Fibroblast of skin of right quadriceps (primary cell): ENCODE data around the gene VAV2.

Source experiments
- DNase-seq: peaks from one replicate; pipeline ENCODE4 v3.0.0-alpha.2; 2013

VAV2 gene

DNA sequence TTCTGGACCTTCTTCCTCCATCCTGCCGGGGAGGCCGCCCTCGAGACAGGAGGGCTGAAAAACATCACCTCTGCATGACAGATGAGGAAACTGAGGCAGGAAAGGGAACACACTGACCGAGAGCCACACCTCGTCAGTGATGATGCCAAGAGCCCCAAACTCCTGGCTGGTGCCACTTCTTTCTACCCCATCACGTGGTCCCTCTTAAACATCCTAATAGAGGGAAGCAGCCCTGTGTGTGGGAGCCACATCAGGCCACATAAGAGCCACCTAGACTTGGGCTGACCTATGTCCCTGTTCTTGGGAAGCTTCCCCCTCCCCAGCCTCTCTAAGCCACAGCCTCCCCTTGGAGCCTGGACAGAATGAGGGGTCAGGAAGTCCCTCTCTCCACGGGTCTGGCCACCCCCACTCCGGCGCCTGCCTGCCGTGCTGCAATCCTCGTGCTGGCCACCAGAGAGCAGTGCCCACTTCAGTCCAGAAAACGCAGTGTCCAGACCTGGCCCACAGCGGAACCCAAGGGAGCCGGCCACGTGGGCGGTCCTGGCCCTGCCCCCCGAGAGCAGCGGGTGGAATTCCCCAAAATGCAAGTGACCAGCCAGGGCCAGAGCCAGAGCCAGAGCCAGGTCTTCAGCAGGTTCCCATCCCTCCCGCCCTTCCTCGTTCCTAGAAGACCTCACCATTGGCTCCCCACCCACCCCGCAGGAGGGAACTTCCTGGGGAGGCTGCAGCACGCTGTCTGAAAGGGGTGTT lies 199.2 kb downstream of the VAV2 start:
- peak; percentile 55 for DNase-seq

GRCh38 chr9:133791735-133792649 lies 200.1 kb downstream of the VAV2 start:
- no peak for DNase-seq

- DNase-seq: no peak
These were observed 201.1 kb downstream of the VAV2 start for GRCh38 chr9:133791069-133791468.

- DNase-seq: no peak
These were observed 202.3 kb downstream of the VAV2 start for GRCh38 chr9:133789778-133790177.

GRCh38 chr9:133788819-133789717 lies 203.1 kb downstream of the VAV2 start:
- DNase-seq: no peak

DNA sequence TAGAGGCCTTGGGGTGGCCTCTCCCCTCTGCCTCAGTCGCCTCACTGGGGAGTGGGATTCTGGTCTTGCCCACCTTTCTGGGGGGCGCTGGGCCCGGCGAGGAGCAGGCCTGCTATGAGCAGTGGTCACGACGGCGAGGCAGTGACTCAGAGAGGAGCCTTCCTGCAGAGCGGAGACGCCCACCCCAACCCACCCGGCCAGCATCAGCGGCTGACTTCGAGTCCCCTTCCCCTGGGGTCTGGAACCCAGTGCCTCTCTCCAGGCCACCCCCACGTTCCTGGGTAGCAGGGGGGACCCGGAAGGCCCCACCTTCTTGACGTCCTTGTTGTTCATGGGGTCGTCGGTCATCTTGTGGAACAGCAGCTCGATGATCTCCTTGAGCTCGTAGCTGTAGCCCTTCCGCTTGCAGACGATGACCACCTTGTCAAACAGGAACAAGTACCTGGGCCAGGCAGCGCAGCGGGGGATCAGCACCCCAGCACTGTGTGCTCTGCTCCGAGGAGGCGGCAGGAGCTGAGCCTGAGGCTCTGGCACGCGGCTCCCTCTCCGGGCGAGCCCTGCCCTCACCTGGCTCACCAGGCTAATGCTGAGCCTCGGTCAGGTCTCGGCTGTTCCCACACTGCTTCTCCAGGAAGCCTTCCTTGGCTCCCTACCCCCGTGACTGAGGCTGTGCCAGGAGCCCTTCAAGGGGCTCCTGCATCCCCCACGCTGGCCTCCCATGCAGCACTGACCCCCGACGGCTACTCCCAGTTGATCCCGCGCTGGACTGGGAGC lies 203.9 kb downstream of the VAV2 start:
- no peak for DNase-seq

- no peak for DNase-seq
These were observed 204.4 kb downstream of the VAV2 start for GRCh38 chr9:133787754-133788025.

DNA sequence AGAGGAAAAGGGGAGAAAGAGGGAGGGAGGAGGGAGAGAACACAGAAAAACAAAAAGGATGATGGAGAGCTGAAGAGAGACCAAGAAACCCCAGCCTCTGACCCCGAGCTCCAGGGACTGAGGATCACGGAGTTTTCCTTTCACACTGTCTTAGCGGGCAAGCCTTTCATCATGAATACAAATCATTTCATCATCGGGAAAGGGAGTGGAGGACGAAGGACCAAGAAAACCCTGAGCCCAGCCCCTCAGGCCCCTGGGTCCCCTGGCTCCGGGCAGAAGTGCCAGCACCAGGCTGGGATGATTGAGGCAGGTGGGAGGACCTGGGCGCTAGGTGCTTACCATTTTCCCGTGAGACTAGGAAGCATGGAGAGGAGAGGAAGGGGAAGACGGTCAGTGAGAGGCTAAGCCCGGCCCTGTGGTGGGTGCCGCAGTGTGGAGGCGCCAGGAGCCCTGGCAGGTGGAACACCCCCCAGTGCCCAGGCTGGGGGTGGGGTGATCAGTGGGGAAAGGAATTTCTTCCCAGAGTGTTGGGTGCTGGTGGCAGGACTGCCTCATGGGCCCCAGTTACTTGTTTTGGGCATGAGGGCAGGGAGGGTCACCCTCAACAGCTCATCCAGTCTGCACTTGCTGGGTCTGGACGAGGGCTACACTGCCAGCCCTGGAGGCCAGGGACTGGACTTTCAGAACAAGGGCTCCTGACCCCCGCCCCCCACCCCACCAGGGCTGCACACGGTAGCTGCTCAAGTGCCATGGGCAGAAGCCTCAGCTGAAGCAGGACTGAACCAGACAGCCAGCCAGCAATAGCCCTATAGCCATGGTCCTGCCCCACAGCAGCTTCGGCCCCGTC lies 205.0 kb downstream of the VAV2 start:
- no peak for DNase-seq

DNA sequence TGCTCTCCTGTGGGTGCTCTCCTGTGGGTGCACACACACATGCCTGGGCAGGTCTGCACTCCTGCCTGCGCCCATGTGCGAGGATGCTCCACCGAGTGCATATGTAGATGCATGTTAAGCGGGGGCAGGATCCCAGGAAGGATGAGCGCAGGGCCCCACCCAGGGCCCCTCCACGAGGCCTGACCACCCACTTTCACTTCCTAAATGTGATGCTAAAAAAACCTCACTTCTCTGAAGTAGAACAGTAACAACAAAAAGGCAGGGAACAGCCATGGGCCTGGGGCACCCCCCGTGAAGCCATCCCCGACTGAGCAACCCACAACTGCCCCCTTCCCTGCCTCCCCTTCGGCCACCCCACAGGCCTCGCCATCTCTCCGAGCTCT lies 205.8 kb downstream of the VAV2 start:
- DNase-seq: no peak

GRCh38 chr9:133785753-133786370 lies 206.3 kb downstream of the VAV2 start:
- DNase-seq: no peak

DNA sequence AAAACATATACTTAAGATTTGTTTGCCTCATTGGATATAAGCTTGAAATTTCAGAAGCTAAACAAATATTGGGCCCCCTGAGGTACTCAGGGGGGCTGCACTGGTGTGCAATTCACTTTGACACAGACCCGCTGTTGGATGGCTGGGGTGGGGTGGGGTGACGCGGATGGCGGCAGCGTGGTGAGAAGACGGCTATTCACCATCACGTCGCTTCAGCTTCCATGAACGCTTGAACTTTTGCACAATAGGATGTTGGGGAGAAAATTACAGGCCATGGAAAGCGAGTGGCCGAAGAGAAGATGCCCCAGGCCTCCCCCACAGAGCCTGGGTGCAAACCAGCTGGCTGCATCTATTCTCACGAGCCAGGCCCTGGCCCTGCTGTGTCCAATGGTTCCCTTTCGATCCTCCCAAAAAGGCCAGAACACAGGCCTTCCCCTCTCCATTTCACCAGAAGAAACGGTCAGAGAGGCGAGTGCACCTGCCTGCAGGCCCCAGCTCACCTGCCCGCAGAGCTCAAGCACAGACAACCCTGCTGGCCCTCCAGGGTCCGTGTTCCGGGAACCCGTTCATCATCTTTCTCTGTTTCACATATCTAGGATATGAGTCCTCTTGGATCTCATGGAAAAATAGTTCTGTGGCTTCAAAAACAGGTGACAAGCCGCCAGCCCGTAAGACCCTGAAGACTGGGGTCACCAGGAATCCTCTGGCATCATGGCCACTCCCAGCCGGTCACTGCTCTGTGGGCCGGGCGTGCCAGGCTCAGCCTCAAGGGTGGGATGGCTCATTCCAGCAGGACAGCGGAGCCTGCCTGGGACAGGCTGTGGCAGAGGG lies 207.2 kb downstream of the VAV2 start:
- DNase-seq: no peak

DNA sequence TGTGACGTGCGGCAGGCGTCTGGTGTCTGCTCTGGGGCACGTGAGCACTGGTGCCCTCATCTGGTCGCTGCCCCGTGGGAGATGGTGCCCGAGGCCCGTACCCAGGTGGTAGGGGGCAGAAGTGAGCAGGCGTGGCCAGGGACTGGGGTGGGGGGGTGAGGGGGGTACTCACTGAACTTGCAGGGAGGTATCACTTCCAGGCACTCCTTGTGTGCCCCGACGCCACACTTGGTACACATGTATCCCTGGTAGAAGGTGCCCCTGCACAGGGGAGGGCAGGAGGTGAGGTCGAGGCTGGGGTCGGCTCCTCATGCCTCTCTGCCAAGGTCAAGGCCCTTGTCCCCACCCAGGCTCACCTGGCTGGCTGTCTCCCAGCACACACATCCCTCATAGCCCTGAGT lies 208.8 kb downstream of the VAV2 start:
- DNase-seq: no peak

- peak; percentile 51 for DNase-seq
These were observed 209.7 kb downstream of the VAV2 start for GRCh38 chr9:133782157-133783130.

DNA sequence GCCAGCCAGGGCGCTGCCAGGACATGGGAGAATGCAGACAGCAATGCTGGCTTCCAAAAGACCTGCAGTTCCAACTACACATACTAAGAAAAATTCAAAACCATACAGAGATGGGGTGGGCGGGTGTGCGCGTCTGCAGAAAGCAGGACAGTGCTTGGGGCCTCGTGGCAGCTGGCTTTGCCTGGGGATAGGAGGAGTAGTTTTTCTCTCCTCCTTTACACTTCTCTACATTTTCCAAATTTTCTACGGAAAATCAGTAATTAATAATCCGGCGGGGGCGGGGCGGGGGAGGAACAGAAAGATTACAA lies 210.3 kb downstream of the VAV2 start:
- DNase-seq: no peak

DNA sequence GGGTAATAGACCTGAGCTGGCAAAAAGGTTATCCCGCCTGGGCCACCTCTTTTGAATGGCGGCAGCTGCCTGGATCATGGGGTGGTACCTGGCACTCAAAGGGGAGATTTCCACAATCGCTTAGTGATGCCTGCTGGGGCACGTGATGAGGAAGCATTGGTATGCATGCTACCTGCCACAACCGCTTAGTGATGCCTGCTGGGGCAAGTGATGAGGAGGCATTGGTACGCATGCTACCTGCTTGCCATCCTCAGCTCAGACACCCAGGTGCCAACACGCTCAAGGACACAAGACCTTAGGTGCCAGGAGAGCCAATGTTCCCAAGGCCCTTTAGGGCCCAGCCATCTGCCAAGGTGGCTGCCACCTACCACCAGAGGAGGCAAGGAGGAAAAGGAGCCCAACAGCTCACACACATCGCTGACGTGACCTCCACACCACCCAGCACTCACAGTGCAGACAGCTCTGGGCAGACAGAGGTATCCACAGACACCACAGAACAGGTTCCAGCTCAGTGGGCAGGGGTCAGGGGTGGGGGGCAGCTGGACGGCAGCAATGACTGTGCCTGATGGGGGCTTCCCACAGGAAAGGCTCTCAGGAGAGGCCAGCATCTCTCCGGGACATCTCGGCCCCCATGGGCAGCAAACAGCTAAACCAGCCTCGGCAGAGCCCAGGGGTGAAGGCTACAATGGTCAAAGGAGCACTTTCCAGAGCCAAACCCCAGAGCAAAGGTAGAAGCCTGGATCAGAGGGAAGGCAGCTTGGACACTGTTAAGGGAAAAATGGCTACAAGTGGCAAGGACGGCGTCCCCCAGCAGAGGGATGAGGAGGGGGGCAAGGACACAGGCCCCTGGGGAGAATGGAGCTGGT lies 210.9 kb downstream of the VAV2 start:
- DNase-seq: no peak

DNA sequence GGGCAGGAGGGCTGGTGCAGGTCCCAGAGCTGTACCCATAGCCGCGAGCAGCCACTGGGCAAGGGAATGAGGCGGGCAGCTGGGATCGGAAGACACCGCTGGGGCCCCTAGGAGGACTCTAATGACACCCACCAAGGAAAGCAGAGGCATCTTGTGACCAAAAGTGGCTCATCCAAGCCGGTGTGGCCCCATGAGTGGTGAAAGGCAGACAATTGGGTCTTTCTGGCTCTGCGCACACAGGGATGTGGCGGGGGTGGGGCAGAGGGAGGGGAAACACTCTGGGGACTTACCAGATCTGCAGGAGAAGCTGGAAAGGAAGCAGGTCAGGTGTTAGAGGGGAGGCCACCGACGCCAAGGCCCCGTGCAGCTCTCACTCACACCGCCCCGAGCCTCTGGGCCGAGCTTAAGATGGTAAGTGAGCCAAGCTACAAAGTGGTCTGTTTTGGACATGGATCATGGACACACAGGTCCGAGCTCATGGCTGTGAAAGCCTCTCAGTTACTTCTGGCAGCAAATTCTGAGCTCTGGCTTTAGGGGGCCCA lies 211.6 kb downstream of the VAV2 start:
- DNase-seq: no peak

DNA sequence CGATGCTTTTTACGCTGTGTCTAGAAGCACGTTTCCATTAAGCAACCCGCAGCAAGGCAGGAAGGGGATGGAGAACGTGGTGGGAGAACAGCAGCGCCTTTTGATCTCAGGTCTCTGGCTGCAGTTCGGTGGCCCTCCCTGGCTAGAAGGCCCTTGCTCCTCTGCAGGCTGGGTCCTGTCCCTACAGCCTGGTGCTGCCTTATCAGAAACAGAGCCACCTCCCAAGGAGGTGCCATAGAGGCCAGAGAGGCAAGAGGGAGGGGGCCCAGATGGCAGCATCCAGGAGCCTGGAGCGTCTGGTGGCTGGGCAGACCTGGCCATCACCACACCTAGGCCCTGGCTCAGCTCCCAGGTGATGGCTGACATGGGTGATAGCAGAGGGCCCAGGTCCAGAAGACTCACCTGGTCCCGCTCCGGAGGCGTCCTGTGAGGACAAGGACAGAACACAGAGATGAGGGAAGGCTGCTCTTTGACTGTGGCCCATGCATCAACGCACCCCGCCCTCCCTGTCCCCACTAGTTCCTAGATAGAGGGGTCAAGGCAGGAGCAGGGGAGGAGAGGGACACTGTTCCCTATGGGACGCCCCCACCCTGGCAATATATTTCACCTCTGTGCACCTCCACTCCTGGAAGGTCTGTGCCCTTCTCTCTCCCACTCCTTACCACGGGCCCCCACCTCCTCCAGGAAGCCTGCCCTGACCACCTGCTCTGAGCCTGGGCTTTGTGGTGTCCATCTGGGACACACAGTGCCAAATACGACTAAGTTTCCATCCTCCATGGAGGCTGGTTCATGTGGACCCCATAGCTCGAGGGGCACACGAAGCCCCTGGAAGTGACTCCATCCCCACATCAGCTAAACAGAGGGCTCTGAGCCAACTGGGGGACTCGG lies 212.4 kb downstream of the VAV2 start:
- DNase-seq: no peak
